Mucosa of descending colon (tissue), 3 donors: ENCODE results near the gene IER2. TPM values are rescaled to one million over a fixed set of nuclear protein-coding genes. Genes with fewer than 3 reads are reported as not detected.

Experiments
- ATAC-seq: fragments of 200-7000 bp; cut with Tn5 transposase; one replicate; pipeline ENCODE4 v1.9.1; 2020; ENCODE audit warnings: mild to moderate bottlenecking, moderate library complexity
- DNase-seq, 3 donors: peaks; one replicate each; pipeline ENCODE4 v3.0.0-alpha.2; 2020
- H3K36me3 ChIP-seq: fragments of 200-600 bp; one replicate; pipeline ENCODE4 v1.8.0; 2021; ENCODE audit warnings: low read depth, mild to moderate bottlenecking
- H3K4me1 ChIP-seq: fragments of 200-600 bp; one replicate; pipeline ENCODE4 v1.8.0; 2021; ENCODE audit warnings: low read depth, mild to moderate bottlenecking
- H3K4me3 ChIP-seq: fragments of 200-600 bp; one replicate; pipeline ENCODE4 v1.8.0; 2021; ENCODE audit warnings: mild to moderate bottlenecking
- H3K9me3 ChIP-seq: fragments of 200-600 bp; one replicate; pipeline ENCODE4 v1.8.0; 2021; ENCODE audit warnings: mild to moderate bottlenecking
- intact Hi-C, 2 donors: fragments of 100-400 bp; cut with DNase I in 1 of 2; cut with micrococcal nuclease in 1 of 2; formaldehyde crosslinking; loops; one replicate each; pipeline versions ENCODE4 v1.11.0 to v1.11.1; 2022; cut with DNase I, micrococcal nuclease
- total RNA-seq, 3 donors: library from RNA; stranded (reverse); fragmentation: NEBNext Ultra II Directional in 2 of 3; extraction: Animal tissue kit (Norgen Biotek cat#: 25700) in 2 of 3; gene quantifications; one replicate each; pipeline versions ENCODE4 v1.2.1 to v1.2.4, GENCODE V29; 2021 to 2023
- TF ChIP-seq, protein P1 (sequence below): fragments of 200-600 bp; IDR thresholded peaks from one replicate; pipeline ENCODE4 v1.8.0; 2022; ENCODE audit warnings: antibody characterized with exemption, mild to moderate bottlenecking
- donor health status: DM: no; HTN: no; CAD: no; lungs with moderate emphysema.
- donor health status: DM: no; HTN: no; CAD: no.
- donor health status: DM: no; HTN: yes; CAD: no.

IER2 gene
- total RNA-seq, 3 donors from 2014 or later: 101 to 117 (median 112) TPM

DNA sequence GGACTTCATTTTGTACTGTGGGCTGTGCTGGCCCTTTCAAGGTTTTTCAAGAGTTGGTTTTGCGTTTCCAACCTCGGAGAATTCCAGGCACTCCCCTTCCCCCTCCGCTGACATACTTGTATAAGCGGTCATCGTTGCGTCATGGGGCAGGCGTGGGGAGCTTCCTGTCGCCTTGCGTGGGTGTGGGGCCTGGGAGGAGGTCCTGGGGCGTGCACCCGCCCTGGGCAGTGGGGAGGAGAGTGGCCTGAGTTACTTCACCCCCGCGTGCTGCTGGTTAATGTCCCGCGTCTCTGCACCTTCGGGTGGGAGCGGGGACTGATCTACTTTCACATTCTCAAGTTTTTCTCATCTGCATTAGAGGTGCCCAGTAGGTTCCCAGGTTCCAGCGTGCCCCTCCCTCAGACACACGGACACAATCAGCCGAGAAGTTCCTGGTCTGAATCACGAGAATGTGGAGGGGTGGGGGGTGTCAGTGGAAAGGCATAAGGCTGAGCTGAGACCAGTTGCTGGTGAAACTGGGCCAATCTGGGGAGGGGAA is 4.1 kb downstream of the IER2 start:
- intact Hi-C loops: no loop called here
- ATAC-seq: peak; percentile 13
- TF ChIP-seq, protein P1, sequence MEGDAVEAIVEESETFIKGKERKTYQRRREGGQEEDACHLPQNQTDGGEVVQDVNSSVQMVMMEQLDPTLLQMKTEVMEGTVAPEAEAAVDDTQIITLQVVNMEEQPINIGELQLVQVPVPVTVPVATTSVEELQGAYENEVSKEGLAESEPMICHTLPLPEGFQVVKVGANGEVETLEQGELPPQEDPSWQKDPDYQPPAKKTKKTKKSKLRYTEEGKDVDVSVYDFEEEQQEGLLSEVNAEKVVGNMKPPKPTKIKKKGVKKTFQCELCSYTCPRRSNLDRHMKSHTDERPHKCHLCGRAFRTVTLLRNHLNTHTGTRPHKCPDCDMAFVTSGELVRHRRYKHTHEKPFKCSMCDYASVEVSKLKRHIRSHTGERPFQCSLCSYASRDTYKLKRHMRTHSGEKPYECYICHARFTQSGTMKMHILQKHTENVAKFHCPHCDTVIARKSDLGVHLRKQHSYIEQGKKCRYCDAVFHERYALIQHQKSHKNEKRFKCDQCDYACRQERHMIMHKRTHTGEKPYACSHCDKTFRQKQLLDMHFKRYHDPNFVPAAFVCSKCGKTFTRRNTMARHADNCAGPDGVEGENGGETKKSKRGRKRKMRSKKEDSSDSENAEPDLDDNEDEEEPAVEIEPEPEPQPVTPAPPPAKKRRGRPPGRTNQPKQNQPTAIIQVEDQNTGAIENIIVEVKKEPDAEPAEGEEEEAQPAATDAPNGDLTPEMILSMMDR: no peak

GRCh38 chr19:13154911-13155471 is 4.8 kb downstream of the IER2 start:
- DNase-seq: peak; percentile 93 to 95 (median 93)
- H3K4me1 ChIP-seq: peaks cover 13% of the 10 kb centered on the region
- TF ChIP-seq, protein P1: no peak
- peaks cover 3% of the 10 kb centered on the region for H3K36me3 ChIP-seq
- ATAC-seq: peak; percentile 10
- H3K4me3 ChIP-seq: peak overlapping the region; percentile 97
- H3K9me3 ChIP-seq: no peaks in the 10 kb centered on the region
- intact Hi-C loops: no loop called here

More for the DNA sequence above, 4.1 kb downstream of the IER2 start:
- peak; percentile 90 to 96 (median 93) for DNase-seq
- Histone ChIP-seq H3K4me1 (peaks cover 18% of the 10 kb centered on the region), H3K9me3 (no peaks in the 10 kb centered on the region), H3K36me3 (peaks cover 3% of the 10 kb centered on the region), H3K4me3 (peak overlapping the region; percentile 97)

DNA sequence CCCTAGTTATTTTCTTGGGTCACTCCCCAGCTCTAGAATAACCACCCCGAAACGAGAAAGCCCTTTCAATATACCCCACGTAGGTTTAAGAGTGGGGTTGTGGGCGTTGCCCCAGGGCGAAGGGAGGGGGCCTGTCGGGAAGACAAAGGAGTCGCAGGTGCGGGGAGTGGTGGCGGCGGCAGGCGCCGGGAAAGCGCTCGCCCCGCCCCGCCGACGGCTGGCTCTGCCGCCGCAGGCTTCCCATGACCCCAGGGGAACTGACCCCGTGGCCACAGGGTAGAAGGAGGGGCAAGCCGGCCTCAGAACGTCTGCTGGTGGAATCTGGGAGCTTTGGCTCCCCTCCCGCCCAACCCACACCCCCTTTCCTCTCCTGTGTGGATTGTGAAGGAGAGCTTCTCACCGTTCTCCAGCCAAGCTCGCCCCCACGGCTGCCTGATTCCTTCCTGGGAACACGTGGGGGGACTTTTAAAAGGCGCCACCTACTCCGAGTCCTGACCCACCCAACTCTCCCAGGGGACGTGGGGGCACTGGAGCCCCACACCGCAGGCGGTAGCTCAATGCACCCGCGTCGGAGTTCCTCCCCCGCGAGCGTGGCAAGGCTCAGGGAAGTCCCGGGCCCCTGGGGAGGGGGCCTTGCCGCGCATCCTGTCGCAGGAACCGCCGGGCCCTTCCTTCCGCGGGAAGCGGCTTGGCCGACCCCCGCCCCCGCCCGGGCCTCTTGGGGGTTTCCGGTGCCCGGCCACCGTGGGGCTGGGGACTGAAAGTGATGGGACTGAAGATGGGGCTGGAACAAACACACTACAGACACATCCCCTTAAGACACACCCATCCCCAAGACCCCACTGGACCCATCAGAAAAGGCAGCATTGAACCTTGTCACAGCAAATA is 5.5 kb downstream of the IER2 start:
- peak; percentile 26 for ATAC-seq
- TF ChIP-seq, protein P1: no peak
- peak; percentile 79 to 93 (median 89) for DNase-seq
- intact Hi-C loops: no loop called here
- H3K4me3 ChIP-seq: no peak overlapping the region
- no peaks in the 10 kb centered on the region for H3K9me3 ChIP-seq
- H3K4me1 ChIP-seq: peaks cover 13% of the 10 kb centered on the region
- peaks cover 3% of the 10 kb centered on the region for H3K36me3 ChIP-seq

GRCh38 chr19:13159713-13160112 is 9.5 kb downstream of the IER2 start:
- H3K4me1 ChIP-seq: peaks cover 35% of the 10 kb centered on the region
- no peak for ATAC-seq
- DNase-seq: no peak
- H3K36me3 ChIP-seq: no peaks in the 10 kb centered on the region
- no peak overlapping the region for H3K4me3 ChIP-seq
- TF ChIP-seq, protein P1: no peak
- intact Hi-C loops: no loop called here
- no peaks in the 10 kb centered on the region for H3K9me3 ChIP-seq

DNA sequence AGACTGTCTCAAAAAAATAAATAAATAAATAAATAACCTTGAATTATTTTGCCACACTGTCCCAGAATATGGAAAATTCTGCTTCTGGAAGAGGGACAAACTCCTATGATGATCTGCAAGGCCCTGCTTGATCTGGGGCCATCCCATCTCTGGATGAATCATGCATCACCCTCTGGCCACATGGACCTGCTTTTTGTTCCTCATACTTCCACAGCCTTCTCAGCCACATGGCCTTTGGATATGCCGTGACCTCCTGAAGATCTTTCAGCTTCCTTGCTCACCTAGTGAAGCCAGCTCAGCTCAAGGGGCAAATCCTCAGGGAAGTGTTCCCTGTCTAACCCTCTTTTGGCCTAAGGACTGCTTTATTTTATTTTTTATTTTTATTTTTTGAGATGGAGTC is 10.3 kb downstream of the IER2 start:
- Histone ChIP-seq H3K36me3 (no peaks in the 10 kb centered on the region), H3K9me3 (no peaks in the 10 kb centered on the region), H3K4me1 (peaks cover 36% of the 10 kb centered on the region), H3K4me3 (no peak overlapping the region)
- TF ChIP-seq, protein P1: no peak
- intact Hi-C loops: no loop called here
- ATAC-seq: no peak
- no peak for DNase-seq
